ENCODE measurements around the gene DUSP12. TPM values are rescaled to one million over a fixed set of nuclear protein-coding genes. Genes with fewer than 3 reads are reported as not detected.
A peak's percentile ranks its signal among the peaks of the same experiment; 100 is the strongest.

The DUSP12 gene
- total and polyA plus RNA-seq, 7 donors, result 4.4 to 15.3 (median 9.9) TPM

- H3K27ac ChIP-seq, result no peak overlapping the region
- no peaks in the 10 kb centered on the region for H3K36me3 ChIP-seq (ENCODE audit: insufficient read depth in 1 of 2, low read depth in 1 of 2)
- no peaks in the 10 kb centered on the region for H3K4me1 ChIP-seq
- DNase-seq, result no peak
- 75 to 80% (median 79%) methylated on average over 4 of the region's 4 CpGs for WGBS, 3 donors
- H3K4me3 ChIP-seq, result no peak overlapping the region
- H3K9me3 ChIP-seq, result no peaks in the 10 kb centered on the region
- no peak for ATAC-seq
- peaks cover 0 to 6% (median 4%) of the 10 kb centered on the region in 3 donors for H3K27me3 ChIP-seq (ENCODE audit: insufficient read depth in 3 of 3, low read length in 2 of 3)
- no peak for TF ChIP-seq CTCF (IDR thresholded peaks at IDR 0.05)
- intact Hi-C loops (cut with DNase I), result no loop called here
Observed at GRCh38 chr1:161736335-161736969, 13.1 kb upstream of the DUSP12 start.

- ATAC-seq (no peak), DNase-seq (no peak)
- no peaks in the 10 kb centered on the region for H3K36me3 ChIP-seq (ENCODE audit: insufficient read depth in 1 of 2, low read depth in 1 of 2)
- 46 to 60% (median 53%) methylated on average over 2 of the region's 2 CpGs for WGBS, 3 donors
- TF ChIP-seq CTCF (IDR thresholded peaks at IDR 0.05), result no peak
- intact Hi-C loops (cut with DNase I), result no loop called here
- no peaks in the 10 kb centered on the region for H3K9me3 ChIP-seq
- no peaks in the 10 kb centered on the region for H3K4me1 ChIP-seq
- no peak overlapping the region for H3K4me3 ChIP-seq
- no peaks in the 10 kb centered on the region for H3K27me3 ChIP-seq (ENCODE audit: insufficient read depth in 3 of 3, low read length in 2 of 3)
- no peak overlapping the region for H3K27ac ChIP-seq
Observed at GRCh38 chr1:161737625-161738024, 12.0 kb upstream of the DUSP12 start.

GRCh38 chr1:161738627-161739287 lies 10.8 kb upstream of the DUSP12 start:
- H3K4me1 ChIP-seq, result no peaks in the 10 kb centered on the region
- no peaks in the 10 kb centered on the region for H3K27me3 ChIP-seq (ENCODE audit: insufficient read depth in 3 of 3, low read length in 2 of 3)
- intact Hi-C loops (cut with DNase I), result no loop called here
- no peaks in the 10 kb centered on the region for H3K9me3 ChIP-seq
- ATAC-seq (peak in 3 of 4 donors; percentile 32 to 51 (median 49)), DNase-seq (peak; percentile 31 to 52)
- WGBS, 3 donors, result 83 to 89% (median 85%) methylated on average over 4 of the region's 4 CpGs
- H3K27ac ChIP-seq, result no peak overlapping the region
- no peaks in the 10 kb centered on the region for H3K36me3 ChIP-seq (ENCODE audit: insufficient read depth in 1 of 2, low read depth in 1 of 2)
- no peak overlapping the region for H3K4me3 ChIP-seq
- peak; percentile 11 for TF ChIP-seq CTCF (IDR thresholded peaks at IDR 0.05)

GRCh38 chr1:161739865-161740566 lies 9.6 kb upstream of the DUSP12 start:
- Histone ChIP-seq H3K4me1 (no peaks in the 10 kb centered on the region), H3K27me3 (ENCODE audit: insufficient read depth in 3 of 3, low read length in 2 of 3) (peaks cover 0 to 2% (median 0%) of the 10 kb centered on the region in 3 donors), H3K27ac (no peak overlapping the region), H3K4me3 (no peak overlapping the region), H3K9me3 (no peaks in the 10 kb centered on the region), H3K36me3 (ENCODE audit: insufficient read depth in 1 of 2, low read depth in 1 of 2) (no peaks in the 10 kb centered on the region)
- intact Hi-C loops (cut with DNase I), result loop anchor here in 1 of 2 donors (2.0 to 10.0 kb wide), 3 partner anchors 93 to 335 kb away; no protein-coding TSS in a partner anchor
- ATAC-seq (no peak), DNase-seq (no peak)
- no peak for TF ChIP-seq CTCF (IDR thresholded peaks at IDR 0.05)
- WGBS, 3 donors, result 67 to 75% (median 70%) methylated on average over 8 of the region's 8 CpGs

Data from psoas muscle (tissue), 8 donors.